ENCODE measurements around the gene USF1. TPM values are rescaled to one million over a fixed set of nuclear protein-coding genes. Genes with fewer than 3 reads are reported as not detected.
"Not testable (repeated sequence)": the region's sequence is repeated elsewhere in the genome, so short reads cannot be mapped to it uniquely, and the experiment has no call there.

USF1 gene
- total and polyA plus RNA-seq, 8 donors = 15.8 to 118 (median 25.2) TPM

- TF ChIP-seq, protein P1, sequence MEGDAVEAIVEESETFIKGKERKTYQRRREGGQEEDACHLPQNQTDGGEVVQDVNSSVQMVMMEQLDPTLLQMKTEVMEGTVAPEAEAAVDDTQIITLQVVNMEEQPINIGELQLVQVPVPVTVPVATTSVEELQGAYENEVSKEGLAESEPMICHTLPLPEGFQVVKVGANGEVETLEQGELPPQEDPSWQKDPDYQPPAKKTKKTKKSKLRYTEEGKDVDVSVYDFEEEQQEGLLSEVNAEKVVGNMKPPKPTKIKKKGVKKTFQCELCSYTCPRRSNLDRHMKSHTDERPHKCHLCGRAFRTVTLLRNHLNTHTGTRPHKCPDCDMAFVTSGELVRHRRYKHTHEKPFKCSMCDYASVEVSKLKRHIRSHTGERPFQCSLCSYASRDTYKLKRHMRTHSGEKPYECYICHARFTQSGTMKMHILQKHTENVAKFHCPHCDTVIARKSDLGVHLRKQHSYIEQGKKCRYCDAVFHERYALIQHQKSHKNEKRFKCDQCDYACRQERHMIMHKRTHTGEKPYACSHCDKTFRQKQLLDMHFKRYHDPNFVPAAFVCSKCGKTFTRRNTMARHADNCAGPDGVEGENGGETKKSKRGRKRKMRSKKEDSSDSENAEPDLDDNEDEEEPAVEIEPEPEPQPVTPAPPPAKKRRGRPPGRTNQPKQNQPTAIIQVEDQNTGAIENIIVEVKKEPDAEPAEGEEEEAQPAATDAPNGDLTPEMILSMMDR (IDR thresholded peaks at IDR 0.05) = no peak
- WGBS, 2 donors = 86 to 94% methylated on average over 1 of the region's 1 CpG
- no peaks in the 10 kb centered on the region for H3K9me3 ChIP-seq
- peaks cover 21 to 47% (median 34%) of the 10 kb centered on the region in 3 donors for H3K4me1 ChIP-seq
- H3K27me3 ChIP-seq = no peaks in the 10 kb centered on the region
- DNase-seq = no peak
- no peak for FAIRE-seq
- no peak for ATAC-seq
- peak overlapping the region in 1 of 4 donors; percentile 0 for H3K4me3 ChIP-seq
- H3K27ac ChIP-seq = peak overlapping the region in 1 of 4 donors; percentile 52
- H3K36me3 ChIP-seq = no peaks in the 10 kb centered on the region
- intact Hi-C loops (cut with DNase I) = no loop called here
Measured at GRCh38 chr1:161018631-161018930, 27.2 kb downstream of the USF1 start.

- Histone ChIP-seq H3K4me1 (peaks cover 26 to 53% (median 39%) of the 10 kb centered on the region in 3 donors), H3K4me3 (peak overlapping the region in 1 of 4 donors; percentile 0), H3K36me3 (no peaks in the 10 kb centered on the region), H3K27ac (peak overlapping the region in 3 of 4 donors; percentile 1 to 52 (median 6)), H3K27me3 (no peaks in the 10 kb centered on the region), H3K9me3 (no peaks in the 10 kb centered on the region)
- intact Hi-C loops (cut with DNase I) = no loop called here
- ATAC-seq (no peak), DNase-seq (no peak), FAIRE-seq (no peak)
- WGBS, 2 donors = 70 to 78% methylated on average over 5 of the region's 5 CpGs
- TF ChIP-seq, protein P1 (IDR thresholded peaks at IDR 0.05) = no peak
Measured at GRCh38 chr1:161017756-161018630, 27.8 kb downstream of the USF1 start.

DNA sequence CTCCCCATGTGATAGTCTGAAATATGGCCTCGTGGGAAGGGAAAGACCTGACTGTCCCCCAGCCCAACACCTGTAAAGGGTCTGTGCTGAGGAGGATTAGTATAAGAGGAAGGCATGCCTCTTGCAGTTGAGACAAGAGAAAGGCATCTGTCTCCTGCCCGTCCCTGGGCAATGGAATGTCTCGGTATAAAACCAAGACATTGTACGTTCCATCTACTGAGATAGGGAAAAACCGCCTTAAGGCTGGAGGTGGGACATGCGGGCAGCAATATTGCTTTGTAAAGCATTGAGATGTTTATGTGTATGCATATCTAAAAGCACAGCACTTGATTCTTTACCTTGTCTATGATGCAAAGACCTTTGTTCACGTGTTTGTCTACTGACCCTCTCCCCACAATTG is 28.6 kb downstream of the USF1 start:
- H3K27me3 ChIP-seq; DNase-seq; ATAC-seq; H3K4me3 ChIP-seq; H3K36me3 ChIP-seq; FAIRE-seq; intact Hi-C loops (cut with DNase I); H3K9me3 ChIP-seq: not testable (repeated sequence)
- 56 to 67% methylated on average over 6 to 7 of the region's 7 CpGs for WGBS, 2 donors
- Histone ChIP-seq H3K4me1 (peaks cover 26 to 57% (median 39%) of the 10 kb centered on the region in 3 donors), H3K27ac (peak overlapping the region in 1 of 4 donors; percentile 52)

- Histone ChIP-seq H3K4me1 (peaks cover 26 to 58% (median 34%) of the 10 kb centered on the region in 3 donors), H3K27ac (peak overlapping the region in 1 of 4 donors; percentile 28)
- H3K36me3 ChIP-seq; H3K9me3 ChIP-seq; intact Hi-C loops (cut with DNase I); ATAC-seq; H3K27me3 ChIP-seq; DNase-seq; H3K4me3 ChIP-seq; FAIRE-seq: not testable (repeated sequence)
- 11 to 28% methylated on average over 1 of the region's 1 CpG for WGBS, 2 donors
Measured at GRCh38 chr1:161016683-161017082, 29.1 kb downstream of the USF1 start.

GRCh38 chr1:161013488-161014230 is 32.1 kb downstream of the USF1 start:
- H3K9me3 ChIP-seq = no peaks in the 10 kb centered on the region
- H3K4me3 ChIP-seq = peak overlapping the region in 2 of 4 donors; percentile 7 to 29
- H3K27ac ChIP-seq = peak overlapping the region; percentile 66 to 94 (median 81)
- DNase-seq = peak; percentile 75 to 86 (median 84)
- FAIRE-seq = no peak
- no peaks in the 10 kb centered on the region for H3K27me3 ChIP-seq
- no peaks in the 10 kb centered on the region for H3K36me3 ChIP-seq
- ATAC-seq = peak; percentile 90 to 94 (median 92)
- 11 to 12% methylated on average over 15 of the region's 15 CpGs for WGBS, 2 donors
- TF ChIP-seq, protein P1 (IDR thresholded peaks at IDR 0.05) = no peak
- intact Hi-C loops (cut with DNase I) = no loop called here
- H3K4me1 ChIP-seq = peaks cover 21 to 48% (median 24%) of the 10 kb centered on the region in 3 donors
